Activated CD8-positive, alpha-beta memory T cell treated with anti-CD3 and anti-CD28 coated beads for 36 hours (primary cell): ENCODE results near the gene GRIA1. TPM values are rescaled to one million over a fixed set of nuclear protein-coding genes. Genes with fewer than 3 reads are reported as not detected.

Experiments
- CTCF ChIA-PET: fragments of 350-600 bp; sonication (Branson Sonifier 250); formaldehyde crosslinking; loops from one replicate; lab custom pipeline; 2021; ENCODE audit warnings: antibody characterized with exemption; lab: Charles Lee
- POLR2A ChIA-PET: fragments of 350-600 bp; sonication (Branson Sonifier 250); formaldehyde crosslinking; loops from one replicate; lab custom pipeline; 2021; ENCODE audit warnings: antibody characterized with exemption; lab: Charles Lee
- total RNA-seq, 2 experiments: library from RNA; stranded (reverse); gene quantifications; one replicate each; pipeline ENCODE4 v1.2.3, GENCODE V29; 2021

The GRIA1 gene
- not detected for total RNA-seq

DNA sequence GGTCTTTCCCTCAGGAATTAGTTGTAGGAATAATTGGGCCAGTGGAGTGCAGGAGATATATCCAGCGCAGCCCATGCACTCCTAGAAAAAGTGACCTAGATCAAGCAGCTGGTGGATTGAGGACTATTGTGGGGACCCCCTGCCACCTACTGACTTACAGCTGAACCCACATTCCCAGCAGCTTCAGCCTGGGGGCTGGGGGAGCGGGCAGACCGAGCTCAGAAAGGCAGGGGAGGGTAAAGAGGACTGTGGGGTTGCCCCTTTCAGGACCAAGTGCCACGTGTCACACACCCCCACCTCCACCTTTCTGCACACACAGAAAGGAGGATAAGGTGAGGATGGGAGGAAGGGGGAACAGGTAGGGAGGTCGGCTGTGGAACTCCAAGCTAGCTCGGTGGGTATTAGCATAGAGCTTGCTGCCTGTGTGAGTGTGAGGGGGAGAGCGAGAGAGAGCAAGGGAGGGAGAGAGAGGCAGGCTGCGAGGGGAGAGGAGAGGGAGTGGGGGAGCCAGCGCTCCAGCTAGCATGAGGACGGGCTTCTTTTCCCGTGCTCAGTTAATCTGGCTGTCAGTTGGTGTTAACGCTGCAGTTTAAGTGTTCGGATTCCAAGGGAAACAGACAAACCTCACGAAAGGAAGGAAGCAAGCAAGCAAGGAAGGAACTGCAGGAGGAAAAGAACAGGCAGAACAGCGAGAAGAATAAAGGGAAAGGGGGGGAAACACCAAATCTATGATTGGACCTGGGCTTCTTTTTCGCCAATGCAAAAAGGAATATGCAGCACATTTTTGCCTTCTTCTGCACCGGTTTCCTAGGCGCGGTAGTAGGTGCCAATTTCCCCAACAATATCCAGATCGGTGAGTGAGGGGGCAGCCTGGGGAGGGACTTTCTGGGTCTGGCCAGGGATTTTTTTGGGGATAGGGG, at the start of gene GRIA1:
TSS of gene GRIA1 (plus strand) at position 553 of the 920 bp plus-strand sequence.
- ChIA-PET CTCF (no interaction called here), POLR2A (no interaction called here)

DNA sequence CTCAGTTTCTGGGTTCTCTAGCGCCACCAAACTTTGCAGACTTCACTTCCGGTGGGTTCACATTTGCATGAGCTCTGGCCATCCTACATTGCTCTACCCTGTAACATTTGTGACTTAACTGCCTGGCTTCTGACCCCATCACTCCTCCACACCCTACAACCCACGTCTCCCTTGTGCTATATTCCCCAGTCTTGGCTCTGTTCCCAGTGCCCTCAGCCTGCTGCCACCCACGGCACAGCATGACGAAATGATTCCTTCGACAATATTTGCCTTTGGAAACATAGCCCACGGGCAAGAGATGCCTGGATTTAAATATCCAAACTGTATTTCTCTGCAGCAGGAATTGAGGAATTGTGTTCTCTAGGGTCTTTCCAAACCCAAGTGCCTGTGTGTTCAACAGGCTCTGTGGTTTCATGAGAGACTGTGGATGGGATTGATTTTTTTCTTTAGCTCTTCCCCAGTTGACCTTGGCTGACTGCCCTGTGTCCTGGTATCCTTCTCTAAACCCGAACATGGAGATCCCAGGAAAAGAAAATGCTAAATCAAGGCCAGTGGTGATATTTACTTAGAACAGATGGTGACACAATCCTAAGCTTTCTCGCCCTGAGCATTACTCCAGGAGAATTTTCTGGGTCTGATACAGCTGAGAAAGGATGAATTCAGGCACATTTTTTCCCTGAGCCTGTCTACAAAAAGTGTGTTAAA, 44.4 kb upstream of the GRIA1 start:
- CTCF ChIA-PET, result no interaction called here
- POLR2A ChIA-PET, result no interaction called here

DNA sequence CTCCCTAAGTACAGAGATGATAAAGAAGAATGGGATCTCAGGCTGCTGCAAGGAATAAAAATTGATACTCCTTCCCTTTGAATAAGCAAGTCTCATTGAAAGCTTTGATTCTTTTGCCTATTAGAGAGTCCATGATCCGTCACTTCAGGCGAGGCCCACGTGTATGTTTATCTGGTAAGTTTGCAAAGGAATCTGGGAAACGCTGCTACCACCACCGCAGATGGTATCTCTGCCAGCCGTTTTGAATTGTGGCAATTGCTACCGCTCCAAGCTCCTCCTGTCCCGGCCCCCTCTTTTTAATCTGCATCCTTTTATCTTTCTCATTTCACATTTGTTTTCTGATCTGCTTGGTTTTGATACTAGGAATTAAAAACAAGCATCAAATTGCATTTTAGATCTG, 42.9 kb upstream of the GRIA1 start:
- CTCF ChIA-PET, result no interaction called here
- POLR2A ChIA-PET, result no interaction called here

DNA sequence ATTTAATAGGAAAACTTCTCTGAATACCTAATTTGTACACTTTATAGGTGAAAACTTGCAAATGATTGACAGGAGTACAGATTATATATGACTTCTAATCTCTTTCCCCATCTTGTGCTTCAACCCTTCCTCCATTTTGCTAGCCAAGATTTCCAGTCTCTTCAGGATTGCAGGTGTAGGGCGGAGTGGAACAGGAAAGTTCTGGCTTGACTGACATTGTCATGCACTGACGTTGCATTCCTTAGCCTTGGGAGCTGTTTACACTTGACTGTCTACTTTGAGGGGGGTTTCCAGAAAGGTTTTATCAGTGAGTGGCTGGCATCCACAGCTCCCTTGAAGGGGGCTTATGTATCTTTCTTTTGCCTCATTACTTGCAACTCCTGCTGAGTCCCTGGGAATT, 34.1 kb upstream of the GRIA1 start:
- ChIA-PET CTCF (no interaction called here), POLR2A (no interaction called here)

DNA sequence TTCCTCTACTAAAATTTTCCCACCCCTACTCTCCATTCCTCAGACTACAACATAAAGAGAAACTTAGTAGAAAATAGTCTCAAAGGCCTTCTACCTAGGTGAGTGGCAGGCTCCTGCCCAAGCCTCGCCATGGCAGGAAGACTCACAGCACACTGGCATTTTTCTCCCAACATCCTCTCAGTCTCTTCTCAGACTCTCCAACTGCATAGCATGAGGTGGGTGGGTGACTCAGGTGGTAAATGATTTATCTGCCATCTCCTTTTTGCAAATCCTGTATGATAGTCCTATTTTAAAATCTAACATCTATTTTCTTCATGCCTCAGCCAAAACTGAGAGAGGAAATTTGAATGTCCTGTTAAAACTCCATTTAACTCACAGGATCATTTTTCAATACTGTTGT, 33.5 kb upstream of the GRIA1 start:
- ChIA-PET CTCF (no interaction called here), POLR2A (no interaction called here)

DNA sequence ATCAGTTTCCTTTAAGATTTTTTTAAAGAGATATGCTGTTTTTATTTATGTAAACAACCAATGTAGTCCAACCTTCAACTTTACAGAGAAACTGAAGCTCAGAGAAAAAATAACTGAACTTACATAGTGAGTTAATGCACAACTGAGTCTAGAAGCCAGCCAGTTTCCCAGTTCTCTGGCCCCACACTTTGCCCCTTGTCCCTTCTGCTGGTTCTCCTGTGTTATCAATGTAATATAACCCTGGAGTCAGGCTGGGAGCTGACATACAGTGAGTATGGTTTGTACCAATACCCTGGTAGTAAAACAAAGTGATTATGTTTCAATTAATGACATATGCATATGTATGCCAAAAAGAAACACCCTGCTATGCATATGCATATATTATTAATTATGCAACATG, 32.2 kb upstream of the GRIA1 start:
- POLR2A ChIA-PET, result no interaction called here

DNA sequence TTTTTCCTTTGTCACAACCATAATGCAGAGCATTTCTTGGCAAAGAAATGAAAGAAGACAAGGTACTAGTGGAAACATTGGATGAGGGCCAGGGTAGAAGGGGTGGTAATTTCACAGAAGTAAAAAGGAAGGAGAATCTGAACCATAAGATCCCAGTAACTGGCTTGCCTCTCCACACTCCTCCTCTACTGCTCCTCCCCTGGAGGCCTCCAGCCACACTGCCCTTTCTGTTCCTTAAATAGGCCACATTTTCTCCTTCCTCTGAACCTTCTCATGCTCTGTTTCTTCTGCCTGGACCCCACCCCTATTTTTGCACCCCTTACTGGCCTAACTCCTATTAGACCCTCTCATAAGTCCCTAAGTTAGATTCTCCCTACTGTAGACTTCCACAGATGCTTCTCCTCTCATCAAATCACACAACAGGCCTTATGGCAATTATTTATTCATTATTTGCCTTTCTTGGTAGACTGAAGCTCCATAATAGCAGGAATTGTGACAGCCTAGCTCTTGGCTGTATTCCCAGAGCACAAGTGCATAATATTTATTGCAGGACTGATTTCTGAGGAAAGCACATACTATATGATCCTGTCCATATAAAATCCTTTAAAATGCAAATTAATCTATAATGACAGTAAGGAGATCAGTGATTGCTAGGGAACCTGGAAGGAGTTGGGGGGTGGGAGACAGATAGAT, 31.3 kb upstream of the GRIA1 start:
- CTCF ChIA-PET, result no interaction called here
- POLR2A ChIA-PET, result no interaction called here

More for the DNA sequence above, 32.2 kb upstream of the GRIA1 start:
- CTCF ChIA-PET, result no interaction called here

DNA sequence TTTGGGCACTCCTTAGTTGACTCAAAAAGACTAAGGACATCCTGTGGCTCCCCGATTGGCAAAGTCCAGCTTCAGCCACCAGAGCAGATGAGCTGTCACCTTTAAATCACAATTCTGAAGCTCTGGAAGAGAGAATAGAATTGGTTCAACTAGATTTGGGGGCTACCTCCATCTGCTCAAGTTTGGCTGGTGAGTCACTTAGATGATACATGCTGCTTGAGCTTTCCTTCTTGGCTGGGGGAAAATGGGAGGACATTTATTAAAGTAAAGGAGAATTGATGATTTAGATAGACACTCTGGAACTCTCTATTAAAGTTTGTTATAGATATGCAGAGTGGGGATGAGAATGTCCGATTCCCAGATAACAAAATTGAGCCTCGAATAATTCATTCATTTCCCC, 30.0 kb upstream of the GRIA1 start:
- POLR2A ChIA-PET, result no interaction called here
- CTCF ChIA-PET, result no interaction called here

DNA sequence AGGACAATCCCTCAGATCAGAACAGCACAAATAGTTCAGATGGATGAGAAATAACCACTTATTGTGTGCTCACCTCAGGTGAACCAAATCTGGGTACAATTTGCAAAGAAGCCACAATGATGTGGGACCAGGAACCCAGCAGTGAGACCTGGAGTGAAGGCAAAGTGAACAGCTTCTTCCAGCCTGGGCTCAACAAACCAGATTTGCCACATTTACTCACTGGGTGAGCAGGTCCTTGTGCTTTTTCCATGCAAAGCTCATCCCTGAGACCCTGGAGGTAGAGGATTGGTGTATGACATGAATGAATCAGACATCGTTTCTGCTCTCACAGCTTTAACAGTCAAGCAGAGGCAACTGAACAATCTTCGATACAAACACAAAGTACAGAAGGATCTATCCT, 29.1 kb upstream of the GRIA1 start:
- CTCF ChIA-PET, result no interaction called here
- POLR2A ChIA-PET, result no interaction called here

DNA sequence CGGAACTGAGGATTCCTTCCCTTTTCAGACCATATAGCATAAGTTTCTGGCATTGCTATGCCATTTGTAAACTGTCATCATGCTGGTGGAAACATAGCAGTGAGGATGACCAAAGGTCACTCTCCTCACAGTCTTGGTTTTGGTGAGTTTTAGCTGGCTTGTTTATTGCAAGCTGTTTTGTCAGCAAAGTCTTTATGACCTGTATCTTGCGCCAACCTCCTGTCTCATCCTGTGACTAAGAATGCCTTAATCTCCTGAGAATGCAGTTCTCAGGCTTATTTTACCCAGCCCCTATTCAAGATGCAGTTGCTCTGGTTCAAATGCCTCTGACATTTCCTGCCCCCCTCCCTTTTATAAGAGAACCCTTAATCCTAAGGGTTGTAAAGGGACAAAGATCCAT, 26.7 kb upstream of the GRIA1 start:
- ChIA-PET POLR2A (no interaction called here), CTCF (no interaction called here)

DNA sequence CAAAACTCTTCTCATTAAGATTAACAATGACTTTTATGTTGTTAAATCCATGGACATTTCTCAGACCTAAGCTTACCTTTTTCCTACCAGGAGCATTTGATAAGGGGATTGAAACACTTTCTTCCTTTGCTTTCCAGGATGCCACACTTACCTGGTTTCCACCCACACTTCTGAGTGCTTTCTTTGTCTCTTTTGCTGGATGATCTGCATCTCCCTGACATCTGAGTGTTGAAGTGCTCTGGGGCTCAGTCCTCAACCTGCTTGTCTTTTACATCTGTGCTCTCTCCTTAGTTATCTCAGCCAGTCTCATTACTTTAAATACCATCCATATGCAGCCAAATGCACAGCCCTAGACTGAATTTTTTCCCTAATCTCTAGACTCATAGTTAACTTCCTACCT, 22.9 kb upstream of the GRIA1 start:
- ChIA-PET POLR2A (no interaction called here), CTCF (no interaction called here)

DNA sequence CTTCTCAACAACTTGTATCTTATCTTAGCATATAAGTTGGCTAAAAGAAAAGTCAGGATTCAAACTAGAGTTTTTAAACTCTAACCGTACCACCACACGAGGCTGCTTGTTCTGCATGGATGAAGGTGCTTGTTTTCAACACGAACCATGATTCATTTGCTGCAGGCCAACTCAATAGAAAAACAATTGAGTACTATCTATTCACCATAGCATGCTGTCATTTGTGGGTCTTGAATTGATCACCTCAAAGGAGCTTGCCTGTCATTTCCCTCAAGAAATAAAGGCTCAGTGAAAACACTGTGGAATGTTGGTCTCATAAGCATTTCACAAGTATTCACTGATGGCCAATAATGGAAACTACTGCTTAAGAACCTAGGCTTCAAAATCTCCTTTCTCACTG, 21.0 kb upstream of the GRIA1 start:
- POLR2A ChIA-PET, result no interaction called here
- CTCF ChIA-PET, result no interaction called here

DNA sequence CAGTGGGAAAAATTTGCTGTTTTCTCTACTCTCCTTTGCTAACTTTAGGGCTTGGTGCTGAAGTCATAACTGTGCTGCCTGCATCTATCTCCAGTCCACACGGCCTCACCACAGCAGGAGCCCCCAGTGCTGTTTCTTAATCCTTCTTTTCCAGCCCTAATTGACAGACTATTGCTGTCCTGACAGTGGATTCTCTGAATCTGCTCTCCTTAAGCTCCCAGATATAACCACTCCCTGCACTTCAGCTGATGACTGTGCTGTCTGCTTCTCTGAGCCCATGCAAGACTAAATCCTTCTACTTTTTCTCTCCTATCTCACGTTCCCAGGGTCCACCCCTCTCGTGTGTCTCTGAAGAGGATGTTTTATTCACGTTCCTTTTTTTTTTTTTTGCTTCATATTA, 19.7 kb upstream of the GRIA1 start:
- CTCF ChIA-PET, result no interaction called here
- POLR2A ChIA-PET, result no interaction called here

DNA sequence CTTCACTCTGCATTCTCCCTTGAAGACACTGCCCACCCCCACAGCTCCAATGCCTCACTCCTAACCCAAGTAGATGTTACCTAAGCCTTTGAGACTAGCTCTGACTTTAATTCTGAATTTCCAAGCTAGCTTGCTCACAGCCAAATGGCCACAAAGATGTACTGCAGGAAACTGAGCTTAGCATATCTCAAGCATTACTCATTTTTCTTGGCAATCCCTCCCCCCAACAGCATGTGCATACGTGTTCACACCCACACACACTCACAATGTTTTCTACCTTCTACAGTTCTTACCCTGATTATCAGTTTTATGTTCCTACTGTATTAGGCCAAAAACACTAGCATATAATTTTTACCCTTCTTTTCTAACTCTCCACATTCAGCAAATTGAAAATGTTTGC, 13.7 kb upstream of the GRIA1 start:
- POLR2A ChIA-PET, result no interaction called here
- CTCF ChIA-PET, result no interaction called here

DNA sequence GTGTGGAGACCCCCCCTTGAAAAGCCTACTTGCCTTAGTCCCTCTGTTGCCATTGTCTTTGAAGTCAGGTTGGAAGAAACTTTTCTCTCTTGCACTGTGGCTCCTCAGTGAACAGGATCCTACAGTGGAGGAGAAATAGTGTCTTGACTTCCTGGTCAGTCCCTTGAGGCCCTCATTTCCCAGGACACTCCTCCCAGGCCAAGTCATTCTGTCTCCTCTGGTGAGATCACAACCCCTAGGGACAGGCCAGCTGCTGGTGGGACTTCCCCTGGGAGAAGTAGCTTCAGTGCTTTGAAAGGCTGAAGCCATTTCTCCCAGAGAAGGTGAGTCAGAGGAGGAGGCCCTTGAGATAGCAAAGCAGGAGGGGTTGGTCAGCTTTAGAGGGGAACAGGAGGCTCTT, 10.1 kb upstream of the GRIA1 start:
- CTCF ChIA-PET, result no interaction called here
- POLR2A ChIA-PET, result no interaction called here

DNA sequence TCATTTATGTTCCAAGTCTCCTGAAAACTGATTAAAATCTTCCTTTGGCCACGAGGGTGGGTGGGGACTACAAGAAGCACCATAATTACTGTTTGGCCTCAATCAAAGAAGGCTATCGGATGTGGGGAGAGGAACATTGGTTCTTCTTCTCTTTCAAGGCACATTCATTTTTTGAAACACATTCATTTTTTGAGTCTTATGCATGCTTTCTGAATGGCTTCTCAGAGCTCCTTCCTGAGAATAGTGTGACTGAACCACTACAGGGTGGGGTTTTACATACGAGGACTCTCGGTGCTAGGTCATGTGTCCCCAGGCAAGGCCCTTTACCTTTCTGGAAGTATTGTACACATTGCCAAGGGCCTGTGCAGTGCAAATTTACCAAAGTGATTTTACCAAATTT, 7.0 kb upstream of the GRIA1 start:
- POLR2A ChIA-PET, result no interaction called here
- CTCF ChIA-PET, result no interaction called here

DNA sequence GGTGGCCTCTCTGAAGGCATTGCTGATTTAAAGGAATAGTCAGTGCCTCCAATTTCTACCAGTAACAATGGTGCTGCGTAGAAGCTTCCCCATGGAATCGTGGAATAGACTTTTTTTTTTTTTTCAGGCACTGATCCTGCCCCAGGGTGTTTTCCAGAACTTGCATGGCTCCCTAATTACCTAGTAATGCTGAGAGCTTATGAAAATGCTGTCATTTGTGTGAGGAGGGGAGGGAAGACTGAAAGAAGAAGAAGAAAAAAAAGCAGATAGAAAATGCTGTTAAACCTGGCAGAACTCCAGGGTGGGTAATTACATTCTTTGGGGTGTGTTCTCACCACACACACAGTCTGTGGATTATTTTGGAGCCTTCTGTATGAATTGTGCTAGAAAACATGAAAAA, 4.8 kb upstream of the GRIA1 start:
- ChIA-PET CTCF (no interaction called here), POLR2A (no interaction called here)

DNA sequence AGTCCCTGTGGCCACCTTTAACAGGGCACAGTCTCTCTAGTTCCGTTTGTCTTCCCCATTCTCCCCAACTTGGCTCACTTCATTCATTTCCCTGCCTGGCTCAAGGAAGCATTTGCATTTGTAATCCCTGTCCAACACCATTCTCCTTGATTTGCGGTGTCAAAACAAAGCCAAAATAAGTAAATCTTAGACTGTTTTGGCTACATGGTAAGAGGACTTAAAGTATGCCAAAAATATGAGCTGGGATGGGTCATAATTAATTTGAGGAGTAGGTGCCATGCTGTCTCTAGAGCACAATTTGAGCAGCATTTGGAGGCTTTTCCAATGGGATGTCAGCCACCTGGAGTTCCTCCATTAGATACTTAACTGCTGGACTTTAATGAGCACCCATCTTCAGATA, 3.7 kb upstream of the GRIA1 start:
- POLR2A ChIA-PET, result no interaction called here
- CTCF ChIA-PET, result no interaction called here

DNA sequence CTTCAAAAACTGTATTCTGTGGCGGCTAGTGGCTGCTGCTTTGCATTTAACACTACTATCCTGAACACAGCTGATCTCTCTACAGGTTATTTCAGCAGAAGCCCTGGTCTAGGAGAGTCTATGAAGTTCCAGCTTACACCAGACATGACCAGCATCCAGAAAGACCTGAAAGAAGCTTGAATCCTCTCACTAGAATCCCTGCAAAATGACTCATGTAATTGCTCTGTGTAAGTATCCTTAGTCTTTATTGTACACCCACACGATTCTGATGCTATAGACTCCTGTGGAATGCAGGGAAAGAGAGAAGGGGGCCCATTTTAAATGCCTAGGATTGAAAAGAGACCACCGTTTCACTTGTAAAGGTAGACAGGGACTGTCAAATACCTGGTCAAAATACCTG, 859 bp upstream of the GRIA1 start:
- POLR2A ChIA-PET, result no interaction called here
- CTCF ChIA-PET, result no interaction called here

DNA sequence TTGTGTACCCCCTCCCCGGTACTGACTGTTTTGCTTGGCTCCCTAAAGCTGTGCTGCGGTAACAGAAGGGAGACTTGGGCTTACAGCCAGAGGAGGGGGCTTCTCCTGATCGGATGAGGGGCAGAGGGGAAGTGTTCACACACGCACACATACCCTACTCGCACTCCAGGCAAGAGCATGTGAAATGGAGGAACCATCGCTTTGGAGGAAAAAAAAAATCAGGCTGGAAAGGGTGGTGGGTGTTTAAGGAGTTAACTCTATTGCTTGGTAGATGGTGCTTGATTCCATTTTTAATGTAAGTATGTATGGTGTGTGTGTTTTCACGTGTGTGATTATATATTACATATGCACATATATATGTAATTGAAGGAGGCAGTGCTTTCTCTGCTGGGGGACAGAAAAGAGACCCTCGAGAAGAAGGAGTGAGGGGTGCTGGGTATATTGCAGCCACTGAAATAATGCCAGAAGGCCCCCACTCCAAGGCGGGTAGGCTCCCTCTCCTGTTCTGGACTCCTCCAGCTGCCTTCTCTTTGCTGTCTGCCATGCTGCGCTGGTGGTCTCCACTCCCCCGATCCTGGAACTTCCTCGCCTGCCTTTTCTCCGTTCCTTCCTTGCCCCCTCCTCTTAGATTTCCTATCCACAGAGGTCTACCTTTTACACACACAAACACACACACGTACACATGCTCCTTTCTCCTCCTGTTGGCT, 721 bp downstream of the GRIA1 start:
- ChIA-PET CTCF (no interaction called here), POLR2A (no interaction called here)
